PC-3 (cell line): ENCODE data around the gene CDHR3. TPM values are rescaled to one million over a fixed set of nuclear protein-coding genes. Genes with fewer than 3 reads are reported as not detected.

Experiments
- ATAC-seq: fragments of 200-7000 bp; cut with Tn5 transposase; 2 replicates; pipeline ENCODE4 v1.9.1; 2020; ENCODE audit warnings: mild to moderate bottlenecking, moderate library complexity
- BruUV-seq: library from RNA; stranded (reverse); fragments of 400-500 nt; replicated peaks from 2 replicates; lab custom pipeline; 2021; lab: Mats Ljungman, UMichigan
- CTCF ChIA-PET: fragments of 300-600 bp; sonication (Branson Sonifier 250); formaldehyde crosslinking; loops from one replicate; lab custom pipeline; 2022; ENCODE audit warnings: antibody characterized with exemption; lab: Charles Lee
- POLR2A ChIA-PET: fragments of 300-600 bp; sonication (Branson Sonifier 250); formaldehyde crosslinking; loops from one replicate; lab custom pipeline; 2022; ENCODE audit warnings: antibody characterized with exemption; ENCODE audit not compliant: unreplicated experiment; lab: Charles Lee
- DNase-seq: peaks from one replicate; pipeline ENCODE4 v3.0.0-alpha.2; 2015
- H2AFZ ChIP-seq: fragments of 300-600 bp; sonication (generic); 2 replicates; pipeline ENCODE4 v1.6.0; 2016; ENCODE audit warnings: antibody characterized with exemption, low read length
- H3F3A ChIP-seq: fragments of 300-600 bp; sonication (generic); one replicate; pipeline ENCODE4 v1.6.0; 2017; ENCODE audit warnings: antibody characterized with exemption, low read length, control low read depth, mild to moderate bottlenecking; ENCODE audit not compliant: unreplicated experiment
- H3K27ac ChIP-seq: fragments of 300-600 bp; sonication (generic); 2 replicates; pipeline ENCODE4 v1.5.1; 2016; ENCODE audit warnings: mild to moderate bottlenecking, low read length
- H3K27me3 ChIP-seq: fragments of 300-600 bp; sonication (generic); 2 replicates; pipeline ENCODE4 v1.6.1; 2016; ENCODE audit warnings: low read length, mixed read lengths
- H3K36me3 ChIP-seq: fragments of 300-600 bp; sonication (generic); 2 replicates; pipeline ENCODE4 v1.6.1; 2016; ENCODE audit warnings: low read depth, mixed run types, low read length, mixed read lengths
- H3K4me1 ChIP-seq: fragments of 300-600 bp; sonication (generic); 2 replicates; pipeline ENCODE4 v1.5.1; 2016; ENCODE audit warnings: low read length; ENCODE audit not compliant: insufficient read depth
- H3K4me2 ChIP-seq: fragments of 300-600 bp; sonication (generic); 2 replicates; pipeline ENCODE4 v1.6.0; 2016; ENCODE audit warnings: low read length
- H3K4me3 ChIP-seq: fragments of 300-600 bp; sonication (generic); 2 replicates; pipeline ENCODE4 v1.5.1; 2016; ENCODE audit warnings: mild to moderate bottlenecking, low read length, mixed read lengths
- H3K79me2 ChIP-seq: fragments of 300-600 bp; sonication (generic); 2 replicates; pipeline ENCODE4 v1.6.1; 2017; ENCODE audit warnings: low read length, mixed read lengths
- H3K9ac ChIP-seq: fragments of 300-600 bp; sonication (generic); 2 replicates; pipeline ENCODE4 v1.6.0; 2016; ENCODE audit warnings: mild to moderate bottlenecking, low read length
- H3K9me2 ChIP-seq: fragments of 300-600 bp; sonication (generic); replicated peaks from 2 replicates; pipeline ENCODE4 v1.6.1; 2016; ENCODE audit warnings: mixed run types, low read length, mixed read lengths
- H3K9me3 ChIP-seq: fragments of 300-600 bp; sonication (generic); 2 replicates; pipeline ENCODE4 v1.6.1; 2016; ENCODE audit warnings: low read length, mixed read lengths
- H4K20me1 ChIP-seq: fragments of 300-600 bp; sonication (generic); 2 replicates; pipeline ENCODE4 v1.6.1; 2016; ENCODE audit warnings: low read length, mixed read lengths
- CTCF ChIP-seq: fragments of 300-600 bp; sonication (generic); conservative IDR thresholded peaks from 2 replicates; pipeline ENCODE4 v1.5.1; 2017; ENCODE audit warnings: antibody characterized with exemption, low read depth, mild to moderate bottlenecking, low read length
- EZH2 ChIP-seq: fragments of 300-600 bp; sonication (generic); IDR thresholded peaks from one replicate; pipeline ENCODE4 v1.6.1; 2017; ENCODE audit warnings: antibody characterized with exemption, mild to moderate bottlenecking, low read length; ENCODE audit not compliant: unreplicated experiment
- EZH2phosphoT487 ChIP-seq: fragments of 300-600 bp; sonication (generic); IDR thresholded peaks from 2 replicates; pipeline ENCODE4 v1.6.1; 2018; ENCODE audit warnings: mild to moderate bottlenecking, antibody characterized with exemption, low read length, borderline replicate concordance
- intact Hi-C: fragments of 100-400 bp; cut with micrococcal nuclease; formaldehyde crosslinking; loops from 2 replicates; pipeline ENCODE4 v1.9.0; 2023
- total RNA-seq: library from RNA; depleted of rRNA; stranded (reverse); fragments of >200 nt; gene quantifications from 2 replicates; pipeline ENCODE4 v1.2.3, GENCODE V29; 2014

Gene CDHR3
- total RNA-seq, 1 experiment from 2014 or later, result 9.8 TPM

GRCh38 chr7:106021151-106022067, 58.3 kb downstream of the CDHR3 start:
- Histone ChIP-seq H3K4me2 (no peak overlapping the region), H3K9me2 (no peaks in the 10 kb centered on the region), H3K36me3 (no peaks in the 10 kb centered on the region), H3K9me3 (no peaks in the 10 kb centered on the region), H3K27ac (no peak overlapping the region), H2AFZ (no peak overlapping the region), H3K79me2 (no peaks in the 10 kb centered on the region), H3F3A (no peaks in the 10 kb centered on the region), H4K20me1 (no peaks in the 10 kb centered on the region), H3K4me1 (no peaks in the 10 kb centered on the region), H3K9ac (no peak overlapping the region), H3K4me3 (no peak overlapping the region), H3K27me3 (no peaks in the 10 kb centered on the region)
- BruUV-seq, result no TSS peak
- intact Hi-C loops, result no loop called here
- DNase-seq (no peak), ATAC-seq (no peak)
- ChIA-PET POLR2A (no interaction called here), CTCF (no interaction called here)
- TF ChIP-seq EZH2phosphoT487 (no peak), EZH2 (no peak), CTCF (no peak)

- no peaks in the 10 kb centered on the region for H3F3A ChIP-seq
- POLR2A ChIA-PET, result no interaction called here
Observed at GRCh38 chr7:106022193-106022821, 59.2 kb downstream of the CDHR3 start.

More at GRCh38 chr7:106022193-106022821, 59.2 kb downstream of the CDHR3 start:
- Histone ChIP-seq H3K4me1 (no peaks in the 10 kb centered on the region), H2AFZ (no peak overlapping the region), H3K27ac (no peak overlapping the region), H3K9me2 (no peaks in the 10 kb centered on the region), H3K9me3 (no peaks in the 10 kb centered on the region), H3K4me3 (no peak overlapping the region), H3K4me2 (no peak overlapping the region), H3K9ac (no peak overlapping the region), H3K79me2 (no peaks in the 10 kb centered on the region), H3K27me3 (no peaks in the 10 kb centered on the region), H4K20me1 (no peaks in the 10 kb centered on the region), H3K36me3 (no peaks in the 10 kb centered on the region)
- CTCF ChIA-PET, result no interaction called here
- DNase-seq, result no peak
- intact Hi-C loops, result no loop called here
- no peak for TF ChIP-seq EZH2phosphoT487
- TF ChIP-seq CTCF, result no peak
- TF ChIP-seq EZH2, result no peak
- no peak for ATAC-seq
- BruUV-seq, result no TSS peak
